ENCODE results near the gene MAMDC2.

Gene MAMDC2

DNA sequence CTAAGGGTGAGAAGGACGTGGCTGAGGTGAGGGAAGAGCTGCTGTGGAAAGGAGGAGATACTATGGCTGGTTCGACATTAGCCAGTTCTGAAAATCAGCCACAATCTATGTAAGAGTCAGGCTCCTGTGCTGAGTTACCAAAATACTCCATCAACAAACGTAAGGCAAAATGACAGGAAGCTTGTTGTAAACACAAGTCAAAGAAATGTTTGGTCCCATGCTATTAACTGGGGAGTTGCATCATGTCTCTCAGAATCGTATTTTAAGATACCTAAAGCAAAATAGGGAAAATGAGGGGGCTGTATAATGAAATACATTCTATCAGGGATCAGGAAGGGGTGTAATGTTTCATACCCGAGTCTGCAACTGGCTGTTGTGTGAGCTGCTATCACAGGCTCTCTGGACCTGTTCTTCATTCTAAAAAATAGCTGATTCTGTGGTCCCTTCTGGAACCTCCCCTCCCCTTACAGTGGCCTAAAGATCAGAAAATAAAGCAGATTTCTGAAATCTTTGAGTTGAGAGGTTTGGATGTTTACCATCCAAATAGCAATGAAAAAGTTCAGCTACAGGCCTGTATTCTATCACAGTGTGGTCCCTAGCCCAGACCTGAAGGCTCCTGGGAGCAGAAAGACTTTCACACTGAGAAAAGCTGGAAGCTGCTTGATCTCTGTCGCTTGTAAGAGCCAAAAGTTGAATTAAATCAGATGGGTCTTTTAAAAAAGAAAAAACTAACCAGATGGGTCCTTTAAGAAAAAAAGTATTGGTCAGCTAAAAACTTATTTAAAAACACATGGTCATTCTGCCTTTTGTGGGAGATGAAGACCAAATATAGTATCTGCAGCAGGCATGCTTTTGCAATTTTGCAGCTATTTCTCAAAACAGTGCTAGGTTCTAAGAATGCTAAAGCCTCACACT lies 117.3 kb downstream of the MAMDC2 start:
- TF ChIP-seq, protein P1, sequence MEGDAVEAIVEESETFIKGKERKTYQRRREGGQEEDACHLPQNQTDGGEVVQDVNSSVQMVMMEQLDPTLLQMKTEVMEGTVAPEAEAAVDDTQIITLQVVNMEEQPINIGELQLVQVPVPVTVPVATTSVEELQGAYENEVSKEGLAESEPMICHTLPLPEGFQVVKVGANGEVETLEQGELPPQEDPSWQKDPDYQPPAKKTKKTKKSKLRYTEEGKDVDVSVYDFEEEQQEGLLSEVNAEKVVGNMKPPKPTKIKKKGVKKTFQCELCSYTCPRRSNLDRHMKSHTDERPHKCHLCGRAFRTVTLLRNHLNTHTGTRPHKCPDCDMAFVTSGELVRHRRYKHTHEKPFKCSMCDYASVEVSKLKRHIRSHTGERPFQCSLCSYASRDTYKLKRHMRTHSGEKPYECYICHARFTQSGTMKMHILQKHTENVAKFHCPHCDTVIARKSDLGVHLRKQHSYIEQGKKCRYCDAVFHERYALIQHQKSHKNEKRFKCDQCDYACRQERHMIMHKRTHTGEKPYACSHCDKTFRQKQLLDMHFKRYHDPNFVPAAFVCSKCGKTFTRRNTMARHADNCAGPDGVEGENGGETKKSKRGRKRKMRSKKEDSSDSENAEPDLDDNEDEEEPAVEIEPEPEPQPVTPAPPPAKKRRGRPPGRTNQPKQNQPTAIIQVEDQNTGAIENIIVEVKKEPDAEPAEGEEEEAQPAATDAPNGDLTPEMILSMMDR (IDR thresholded peaks at IDR 0.05; ENCODE audit: low read depth, low read length): no peak

DNA sequence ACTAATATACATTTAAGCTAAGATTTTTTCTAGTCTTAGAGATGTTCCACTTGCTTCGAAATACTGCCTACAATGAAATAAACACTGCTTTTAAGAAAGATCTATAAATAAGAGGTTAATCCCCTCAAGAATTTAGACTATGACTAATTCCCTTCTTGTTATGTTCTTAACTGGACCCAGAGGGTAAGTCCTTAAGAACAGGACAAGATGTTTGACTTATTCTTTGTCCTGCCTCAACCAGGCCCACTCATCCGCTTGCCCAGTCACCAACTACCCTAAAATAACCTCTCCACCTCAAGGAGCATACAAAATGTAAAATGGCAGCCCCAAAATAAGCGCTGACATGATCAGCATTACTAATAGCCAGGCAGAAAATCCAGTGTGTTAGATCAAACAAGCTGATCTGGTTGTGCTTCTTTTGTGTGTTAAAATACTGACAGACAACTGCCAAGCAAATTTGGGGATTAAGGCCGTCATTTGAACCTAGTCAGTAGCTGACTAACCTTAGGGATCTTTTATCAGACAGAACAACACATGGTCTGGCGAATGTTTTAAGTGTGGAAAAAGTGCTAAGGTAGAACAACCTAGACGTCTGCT lies 121.5 kb downstream of the MAMDC2 start:
- TF ChIP-seq, protein P1 (IDR thresholded peaks at IDR 0.05; ENCODE audit: low read depth, low read length): no peak
- no peak overlapping the region for H3K4me3 ChIP-seq (ENCODE audit: low read depth, low read length)

More for the DNA sequence above, 117.3 kb downstream of the MAMDC2 start:
- no peak overlapping the region for H3K4me3 ChIP-seq (ENCODE audit: low read depth, low read length)

DNA sequence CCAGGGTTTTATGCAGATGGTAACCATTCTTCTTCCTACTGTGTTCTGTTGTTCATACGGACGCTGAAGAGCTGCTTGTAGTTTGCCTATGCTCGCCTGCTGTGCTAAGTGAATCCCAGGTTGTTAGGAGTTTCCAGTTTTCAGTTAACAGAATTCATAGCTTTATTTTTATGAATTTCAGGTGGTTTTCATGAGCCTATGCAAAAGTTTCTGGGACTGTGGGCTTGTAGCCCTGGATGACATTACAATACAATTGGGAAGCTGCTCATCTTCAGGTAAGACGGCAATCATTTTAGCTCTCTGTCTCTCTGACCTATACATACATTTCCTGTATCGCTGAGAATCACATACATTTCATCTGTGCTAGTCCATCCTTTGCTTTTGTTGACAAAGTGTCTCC lies 124.9 kb downstream of the MAMDC2 start:
- no peak overlapping the region for H3K4me3 ChIP-seq (ENCODE audit: low read depth, low read length)
- TF ChIP-seq, protein P1 (IDR thresholded peaks at IDR 0.05; ENCODE audit: low read depth, low read length): no peak

DNA sequence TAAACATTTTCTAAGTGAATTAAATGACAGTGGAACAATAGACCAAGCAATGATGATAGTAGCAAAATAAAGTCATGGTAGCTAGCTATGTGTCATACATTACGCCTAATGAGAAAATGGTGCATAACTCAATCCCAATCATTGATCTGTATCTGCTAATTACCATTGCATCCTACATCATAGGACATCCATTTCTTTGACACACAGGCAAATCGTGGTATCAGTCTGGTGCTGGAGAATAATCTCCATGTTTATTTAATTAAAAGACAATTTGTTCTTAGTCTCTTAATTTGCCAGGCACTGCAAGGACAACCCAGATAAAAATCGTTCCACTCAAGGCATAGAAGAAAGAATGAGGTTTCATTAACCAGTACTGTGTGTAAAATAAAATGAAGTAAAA lies 125.6 kb downstream of the MAMDC2 start:
- H3K4me3 ChIP-seq (ENCODE audit: low read depth, low read length): no peak overlapping the region
- TF ChIP-seq, protein P1 (IDR thresholded peaks at IDR 0.05; ENCODE audit: low read depth, low read length): no peak

DNA sequence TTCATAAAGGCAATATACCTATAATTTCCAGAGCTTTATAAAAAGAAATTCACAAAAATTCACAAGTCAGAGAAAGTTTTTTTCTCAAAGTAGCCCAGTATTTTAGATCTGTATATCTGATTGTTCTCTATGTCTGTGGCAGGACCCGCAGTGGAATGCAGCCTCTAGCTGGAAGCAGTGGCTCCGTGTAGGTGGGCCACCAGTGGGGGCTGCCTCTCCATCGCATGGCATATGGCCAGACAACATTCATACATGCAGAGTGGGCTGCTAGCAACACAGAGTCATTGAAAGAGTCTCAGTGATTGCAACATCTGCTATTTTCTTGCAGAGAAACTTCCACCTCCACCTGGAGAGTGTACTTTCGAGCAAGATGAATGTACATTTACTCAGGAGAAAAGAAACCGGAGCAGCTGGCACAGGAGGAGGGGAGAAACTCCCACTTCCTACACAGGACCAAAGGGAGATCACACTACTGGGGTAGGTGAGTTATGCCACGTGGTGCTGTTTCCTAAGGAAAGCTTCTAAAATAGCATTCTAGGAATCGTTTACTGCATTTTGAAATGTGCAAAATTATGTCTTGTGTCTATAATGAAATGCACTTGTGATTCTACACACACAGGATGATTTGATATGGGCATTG lies 126.6 kb downstream of the MAMDC2 start:
- TF ChIP-seq, protein P1 (IDR thresholded peaks at IDR 0.05; ENCODE audit: low read depth, low read length): no peak
- no peak overlapping the region for H3K4me3 ChIP-seq (ENCODE audit: low read depth, low read length)

DNA sequence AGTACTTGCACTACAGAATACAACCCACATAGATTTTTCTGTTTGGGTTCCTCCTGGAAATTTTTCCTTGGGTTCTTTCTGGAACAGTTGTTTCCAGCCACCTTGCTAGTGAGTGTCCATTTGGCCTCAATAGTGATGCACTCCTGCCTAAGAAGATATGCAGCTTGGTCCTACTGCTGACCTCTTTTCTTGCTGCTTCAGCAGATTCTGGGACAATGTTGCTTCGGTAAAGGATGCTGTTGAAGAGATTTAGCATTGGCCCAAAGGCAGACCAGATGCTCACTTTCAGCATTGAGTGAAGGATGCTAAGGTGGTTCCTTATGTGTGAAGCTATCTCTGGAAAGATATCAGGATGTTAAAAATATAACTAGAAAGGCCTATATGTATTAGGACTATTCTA lies 128.9 kb downstream of the MAMDC2 start:
- H3K4me3 ChIP-seq (ENCODE audit: low read depth, low read length): no peak overlapping the region
- TF ChIP-seq, protein P1 (IDR thresholded peaks at IDR 0.05; ENCODE audit: low read depth, low read length): no peak

DNA sequence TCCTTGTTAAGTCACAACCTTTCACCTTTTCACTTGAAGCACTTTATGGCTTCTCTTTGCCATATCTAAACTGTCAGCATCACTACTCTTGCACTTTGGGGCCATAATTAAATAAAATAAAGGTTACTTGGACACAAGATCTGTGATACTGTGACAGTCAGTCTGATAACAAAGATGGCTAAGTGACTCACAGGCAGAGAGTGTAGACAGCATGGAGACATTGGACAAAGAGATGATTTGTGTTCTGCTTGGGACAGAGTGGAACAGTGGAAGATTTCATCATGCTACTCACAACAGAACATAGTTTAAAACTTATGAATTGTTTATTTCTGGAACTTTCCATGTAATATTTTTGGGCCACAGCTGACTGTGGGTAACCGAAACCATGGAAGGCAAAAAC lies 133.5 kb downstream of the MAMDC2 start:
- no peak overlapping the region for H3K4me3 ChIP-seq (ENCODE audit: low read depth, low read length)
- TF ChIP-seq, protein P1 (IDR thresholded peaks at IDR 0.05; ENCODE audit: low read depth, low read length): no peak
